Loucy (cell line): ENCODE data around the gene QRICH1.

Source experiments
- H2AFZ ChIP-seq: fragments of 200-600 bp; sonication (generic); 2 replicates; pipeline ENCODE4 v1.6.0; 2016; ENCODE audit warnings: antibody characterized with exemption, mild to moderate bottlenecking, low read length, moderate library complexity
- H3F3A ChIP-seq: fragments of 200-600 bp; 2 replicates; pipeline ENCODE4 v1.6.0; 2016; ENCODE audit warnings: antibody characterized with exemption, low read depth, mild to moderate bottlenecking
- H3K27me3 ChIP-seq: fragments of 200-600 bp; sonication (generic); 2 replicates; pipeline ENCODE4 v1.6.1; 2014; ENCODE audit warnings: low read length, mild to moderate bottlenecking; ENCODE audit not compliant: insufficient read depth, poor library complexity, severe bottlenecking
- H3K36me3 ChIP-seq: fragments of 200-600 bp; sonication (generic); 2 replicates; pipeline ENCODE4 v1.6.1; 2016; ENCODE audit warnings: low read length; ENCODE audit not compliant: insufficient read depth
- H3K4me1 ChIP-seq: fragments of 200-600 bp; sonication (generic); 2 replicates; pipeline ENCODE4 v1.5.1; 2014; ENCODE audit warnings: low read length, mild to moderate bottlenecking; ENCODE audit not compliant: insufficient read depth, poor library complexity, severe bottlenecking
- H3K4me2 ChIP-seq: fragments of 200-600 bp; sonication (generic); 2 replicates; pipeline ENCODE4 v1.6.0; 2014; ENCODE audit warnings: antibody characterized with exemption, low read length, low read depth, mild to moderate bottlenecking; ENCODE audit not compliant: poor library complexity, severe bottlenecking
- H3K4me3 ChIP-seq: fragments of 200-600 bp; sonication (generic); 2 replicates; pipeline ENCODE4 v1.5.1; 2014; ENCODE audit warnings: low read length, mild to moderate bottlenecking, mixed read lengths; ENCODE audit not compliant: poor library complexity, severe bottlenecking
- H3K79me2 ChIP-seq: fragments of 200-600 bp; sonication (generic); 2 replicates; pipeline ENCODE4 v1.6.1; 2014; ENCODE audit warnings: low read length; ENCODE audit not compliant: insufficient read depth
- H3K9ac ChIP-seq: fragments of 200-600 bp; sonication (generic); 2 replicates; pipeline ENCODE4 v1.6.0; 2014; ENCODE audit warnings: mild to moderate bottlenecking, low read depth, low read length, moderate library complexity; ENCODE audit not compliant: poor library complexity, severe bottlenecking
- H3K9me2 ChIP-seq: fragments of 200-600 bp; sonication (generic); replicated peaks from 2 replicates; pipeline ENCODE4 v1.6.1; 2016; ENCODE audit warnings: low read depth, low read length, mixed read lengths
- H3K9me3 ChIP-seq: fragments of 200-600 bp; sonication (generic); 2 replicates; pipeline ENCODE4 v1.6.1; 2014; ENCODE audit warnings: mild to moderate bottlenecking, antibody characterized with exemption, low read length, low read depth; ENCODE audit not compliant: insufficient read depth
- H4K20me1 ChIP-seq: fragments of 200-600 bp; sonication (generic); 2 replicates; pipeline ENCODE4 v1.6.0; 2014; ENCODE audit warnings: antibody characterized with exemption, low read length, mild to moderate bottlenecking; ENCODE audit not compliant: insufficient read depth, poor library complexity, severe bottlenecking
- EZH2phosphoT487 ChIP-seq: fragments of 200-600 bp; IDR thresholded peaks from 2 replicates; pipeline ENCODE4 v1.6.1; 2018; ENCODE audit warnings: antibody characterized with exemption, mild to moderate bottlenecking, moderate library complexity, borderline replicate concordance
- TF ChIP-seq, protein P1 (sequence below): fragments of 200-600 bp; sonication (generic); conservative IDR thresholded peaks from 2 replicates; pipeline ENCODE4 v1.5.1; 2014; ENCODE audit warnings: mild to moderate bottlenecking, antibody characterized with exemption, low read length

Gene QRICH1

DNA sequence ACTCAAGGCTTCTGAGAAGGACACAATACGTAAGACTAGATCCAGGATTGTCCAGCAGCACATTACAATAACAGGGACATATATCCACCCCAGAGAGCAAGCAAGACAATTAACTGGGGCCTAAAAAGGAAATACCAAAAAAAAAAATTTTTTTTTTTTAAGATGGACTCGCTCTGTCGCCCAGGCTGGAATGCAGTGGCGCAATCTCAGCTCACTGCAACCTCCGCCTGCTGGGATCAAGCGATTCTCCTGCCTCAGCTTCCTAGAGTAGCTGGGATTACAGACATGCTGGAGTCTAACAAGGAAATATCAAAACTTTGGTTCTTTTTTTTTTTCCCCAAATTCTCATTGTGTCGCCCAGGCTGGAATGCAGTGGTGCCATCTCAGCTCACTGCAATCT, 35.9 kb downstream of the QRICH1 start:
- no peak overlapping the region for H3K4me3 ChIP-seq
- no peaks in the 10 kb centered on the region for H3K27me3 ChIP-seq
- H3K36me3 ChIP-seq = peaks cover 60% of the 10 kb centered on the region
- H3K9me2 ChIP-seq = no peaks in the 10 kb centered on the region
- no peak for TF ChIP-seq EZH2phosphoT487
- TF ChIP-seq, protein P1, sequence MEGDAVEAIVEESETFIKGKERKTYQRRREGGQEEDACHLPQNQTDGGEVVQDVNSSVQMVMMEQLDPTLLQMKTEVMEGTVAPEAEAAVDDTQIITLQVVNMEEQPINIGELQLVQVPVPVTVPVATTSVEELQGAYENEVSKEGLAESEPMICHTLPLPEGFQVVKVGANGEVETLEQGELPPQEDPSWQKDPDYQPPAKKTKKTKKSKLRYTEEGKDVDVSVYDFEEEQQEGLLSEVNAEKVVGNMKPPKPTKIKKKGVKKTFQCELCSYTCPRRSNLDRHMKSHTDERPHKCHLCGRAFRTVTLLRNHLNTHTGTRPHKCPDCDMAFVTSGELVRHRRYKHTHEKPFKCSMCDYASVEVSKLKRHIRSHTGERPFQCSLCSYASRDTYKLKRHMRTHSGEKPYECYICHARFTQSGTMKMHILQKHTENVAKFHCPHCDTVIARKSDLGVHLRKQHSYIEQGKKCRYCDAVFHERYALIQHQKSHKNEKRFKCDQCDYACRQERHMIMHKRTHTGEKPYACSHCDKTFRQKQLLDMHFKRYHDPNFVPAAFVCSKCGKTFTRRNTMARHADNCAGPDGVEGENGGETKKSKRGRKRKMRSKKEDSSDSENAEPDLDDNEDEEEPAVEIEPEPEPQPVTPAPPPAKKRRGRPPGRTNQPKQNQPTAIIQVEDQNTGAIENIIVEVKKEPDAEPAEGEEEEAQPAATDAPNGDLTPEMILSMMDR = no peak
- peaks cover 3% of the 10 kb centered on the region for H4K20me1 ChIP-seq
- H3K4me1 ChIP-seq = no peaks in the 10 kb centered on the region
- no peak overlapping the region for H3K4me2 ChIP-seq
- no peaks in the 10 kb centered on the region for H3K9me3 ChIP-seq
- no peak overlapping the region for H2AFZ ChIP-seq
- no peaks in the 10 kb centered on the region for H3K79me2 ChIP-seq
- H3F3A ChIP-seq = no peaks in the 10 kb centered on the region
- no peak overlapping the region for H3K9ac ChIP-seq

DNA sequence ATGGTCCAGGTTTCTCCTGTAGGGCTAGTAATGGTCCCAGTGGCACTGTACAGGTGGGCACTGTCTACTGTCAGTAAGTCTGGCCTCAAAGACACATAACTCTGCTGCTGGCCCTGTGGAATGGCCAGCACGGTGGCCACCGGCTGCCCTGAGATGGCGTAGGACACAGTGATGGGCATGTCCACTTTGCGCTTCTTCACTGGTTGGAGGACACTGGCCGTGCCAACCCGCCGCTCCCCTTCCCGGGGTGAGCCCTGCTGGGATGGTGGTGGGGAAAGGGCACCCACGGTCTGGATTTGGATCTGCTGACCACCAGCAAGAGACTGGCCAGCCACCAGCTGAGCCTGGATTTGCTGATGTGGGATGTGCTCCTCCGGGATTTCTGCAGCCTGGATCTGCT, 36.6 kb downstream of the QRICH1 start:
- TF ChIP-seq, protein P1 = no peak
- TF ChIP-seq EZH2phosphoT487 = no peak
- Histone ChIP-seq H3K9me2 (no peaks in the 10 kb centered on the region), H3K9ac (no peak overlapping the region), H2AFZ (no peak overlapping the region), H3K36me3 (peaks cover 63% of the 10 kb centered on the region), H3K4me1 (no peaks in the 10 kb centered on the region), H3K4me3 (no peak overlapping the region), H3F3A (no peaks in the 10 kb centered on the region), H3K79me2 (no peaks in the 10 kb centered on the region), H3K4me2 (no peak overlapping the region), H3K9me3 (no peaks in the 10 kb centered on the region), H4K20me1 (peaks cover 3% of the 10 kb centered on the region), H3K27me3 (no peaks in the 10 kb centered on the region)

DNA sequence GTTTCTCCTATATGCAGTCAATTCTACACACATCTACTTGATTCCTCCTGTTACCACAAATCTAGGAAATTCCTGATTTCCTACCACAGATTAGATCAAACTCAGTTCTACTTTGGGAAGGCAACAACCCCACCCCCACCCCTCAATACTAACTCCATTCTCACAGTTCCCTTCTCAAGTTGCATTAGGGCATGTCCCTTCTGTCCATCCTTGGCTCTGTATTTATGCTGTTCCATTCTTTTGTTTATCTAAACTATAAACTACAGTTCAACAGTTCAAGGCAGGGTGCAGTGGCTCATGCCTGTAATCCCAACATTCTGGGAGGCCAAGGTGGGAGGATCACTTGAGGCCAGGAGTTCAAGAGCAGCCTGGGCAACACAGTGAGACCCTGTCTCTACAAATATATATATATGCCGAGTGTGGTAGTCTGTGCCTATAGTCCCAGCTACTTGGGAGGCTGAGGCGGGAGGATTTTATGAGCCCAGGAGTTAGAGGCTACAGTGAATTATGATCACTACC, 39.5 kb downstream of the QRICH1 start:
- Histone ChIP-seq H3K4me2 (no peak overlapping the region), H3K9me3 (no peaks in the 10 kb centered on the region), H2AFZ (no peak overlapping the region), H3K36me3 (peaks cover 55% of the 10 kb centered on the region), H3K27me3 (no peaks in the 10 kb centered on the region), H3K79me2 (no peaks in the 10 kb centered on the region), H3K4me1 (no peaks in the 10 kb centered on the region), H3K4me3 (no peak overlapping the region), H3K9me2 (no peaks in the 10 kb centered on the region), H4K20me1 (peaks cover 3% of the 10 kb centered on the region), H3K9ac (no peak overlapping the region), H3F3A (no peaks in the 10 kb centered on the region)
- TF ChIP-seq, protein P1 = no peak
- TF ChIP-seq EZH2phosphoT487 = no peak
